ENCODE measurements around the gene NLRP6.
"Not testable (repeated sequence)": the region's sequence is repeated elsewhere in the genome, so short reads cannot be mapped to it uniquely, and the experiment has no call there.

NLRP6 gene

GRCh38 chr11:309979-310572, 31.9 kb downstream of the NLRP6 start:
- DNase-seq = not testable (repeated sequence)

GRCh38 chr11:311013-311748, 33.0 kb downstream of the NLRP6 start:
- DNase-seq = not testable (repeated sequence)

GRCh38 chr11:312092-312816, 34.0 kb downstream of the NLRP6 start:
- DNase-seq = no peak

- DNase-seq = no peak
These were observed 35.1 kb downstream of the NLRP6 start for GRCh38 chr11:313304-313786.

- DNase-seq = peak; percentile 31
These were observed 35.8 kb downstream of the NLRP6 start, which contains the start of gene IFITM1 for GRCh38 chr11:313787-314553. TSS of gene IFITM1 (plus strand) at chr11:314040. CDS start at chr11:314171, 131 bp downstream.

GRCh38 chr11:314554-314875, 36.3 kb downstream of the NLRP6 start:
- not testable (repeated sequence) for DNase-seq

GRCh38 chr11:315051-315481, 36.9 kb downstream of the NLRP6 start:
- no peak for DNase-seq

GRCh38 chr11:315516-315994, 37.3 kb downstream of the NLRP6 start:
- DNase-seq = no peak

GRCh38 chr11:316031-316701, 38.0 kb downstream of the NLRP6 start:
- DNase-seq = no peak

GRCh38 chr11:316891-317301, 38.7 kb downstream of the NLRP6 start:
- DNase-seq = peak; percentile 42

GRCh38 chr11:317668-318404, 39.6 kb downstream of the NLRP6 start:
- DNase-seq = not testable (repeated sequence)

GRCh38 chr11:318405-319120, 40.4 kb downstream of the NLRP6 start:
- DNase-seq = not testable (repeated sequence)

- DNase-seq = not testable (repeated sequence)
These were observed 41.1 kb downstream of the NLRP6 start for GRCh38 chr11:319121-319887.

- not testable (repeated sequence) for DNase-seq
These were observed 41.7 kb downstream of the NLRP6 start for GRCh38 chr11:319888-320273.

GRCh38 chr11:324156-324555, 45.9 kb downstream of the NLRP6 start:
- DNase-seq = no peak

GRCh38 chr11:324593-325517, 46.6 kb downstream of the NLRP6 start:
- DNase-seq = not testable (repeated sequence)

- DNase-seq = no peak
These were observed 47.8 kb downstream of the NLRP6 start for GRCh38 chr11:325796-326591.

- no peak for DNase-seq
These were observed 48.3 kb downstream of the NLRP6 start for GRCh38 chr11:326592-326841.

All from effector CD8-positive, alpha-beta T cell (primary cell).